Chondrocyte (in vitro differentiated cells): Measurements from ENCODE around the gene ERI3. TPM values are rescaled to one million over a fixed set of nuclear protein-coding genes. Genes with fewer than 3 reads are reported as not detected.
A peak's percentile ranks its signal among the peaks of the same experiment; 100 is the strongest.

Experiments
- DNase-seq: peaks from one replicate; pipeline ENCODE4 v3.0.0; 2021; ENCODE audit warnings: mixed read lengths, low spot score
- H3K27ac Mint-ChIP-seq: one replicate; pipeline ENCODE4 v1.8.0; 2021; ENCODE audit warnings: mild to moderate bottlenecking, moderate library complexity, mixed read lengths; ENCODE audit not compliant: unreplicated experiment
- H3K27me3 Mint-ChIP-seq: 2 replicates; pipeline ENCODE4 v1.8.0; 2021; ENCODE audit warnings: low read depth, mixed read lengths
- H3K36me3 Mint-ChIP-seq: 2 replicates; pipeline ENCODE4 v1.8.0; 2021; ENCODE audit warnings: low read depth, mixed read lengths
- H3K4me1 Mint-ChIP-seq: 2 replicates; pipeline ENCODE4 v1.8.0; 2021; ENCODE audit warnings: low read depth, mild to moderate bottlenecking, mixed read lengths
- H3K4me3 Mint-ChIP-seq: one replicate; pipeline ENCODE4 v1.8.0; 2021; ENCODE audit warnings: mild to moderate bottlenecking, moderate library complexity, mixed read lengths; ENCODE audit not compliant: unreplicated experiment
- H3K9me3 Mint-ChIP-seq: 2 replicates; pipeline ENCODE4 v1.8.0; 2021; ENCODE audit warnings: low read depth, mixed read lengths
- CTCF ChIP-seq: fragments of 200-600 bp; sonication (generic); IDR thresholded peaks from 2 replicates; pipeline ENCODE4 v1.5.0; 2021; ENCODE audit warnings: antibody characterized with exemption, mild to moderate bottlenecking, moderate library complexity
- total RNA-seq: library from RNA; stranded (reverse); gene quantifications from 3 replicates; pipeline ENCODE4 v1.2.1, GENCODE V29; 2021

ERI3 gene
- total RNA-seq, 1 donor from 2014 or later, result 46.0 TPM

GRCh38 chr1:44368471-44369151 lies 13.6 kb upstream of the ERI3 start:
- no peak overlapping the region for H3K27ac Mint-ChIP-seq
- no peak for TF ChIP-seq CTCF
- H3K4me3 Mint-ChIP-seq, result no peak overlapping the region
- no peak for DNase-seq
- peaks cover 10% of the 10 kb centered on the region for H3K27me3 Mint-ChIP-seq
- H3K4me1 Mint-ChIP-seq, result no peaks in the 10 kb centered on the region
- no peaks in the 10 kb centered on the region for H3K36me3 Mint-ChIP-seq
- no peaks in the 10 kb centered on the region for H3K9me3 Mint-ChIP-seq

GRCh38 chr1:44367944-44368343 lies 12.9 kb upstream of the ERI3 start:
- Mint-ChIP-seq H3K36me3 (no peaks in the 10 kb centered on the region), H3K9me3 (no peaks in the 10 kb centered on the region), H3K27ac (no peak overlapping the region), H3K4me1 (no peaks in the 10 kb centered on the region), H3K4me3 (no peak overlapping the region), H3K27me3 (peaks cover 11% of the 10 kb centered on the region)
- TF ChIP-seq CTCF, result no peak
- no peak for DNase-seq

- no peaks in the 10 kb centered on the region for H3K4me1 Mint-ChIP-seq
- H3K4me3 Mint-ChIP-seq, result no peak overlapping the region
Measured at GRCh38 chr1:44366371-44366975, 11.4 kb upstream of the ERI3 start.

GRCh38 chr1:44361478-44361877 lies 6.4 kb upstream of the ERI3 start:
- no peaks in the 10 kb centered on the region for H3K4me1 Mint-ChIP-seq
- no peaks in the 10 kb centered on the region for H3K9me3 Mint-ChIP-seq
- DNase-seq, result no peak
- H3K27me3 Mint-ChIP-seq, result peaks cover 2% of the 10 kb centered on the region
- H3K36me3 Mint-ChIP-seq, result no peaks in the 10 kb centered on the region
- no peak overlapping the region for H3K4me3 Mint-ChIP-seq
- H3K27ac Mint-ChIP-seq, result no peak overlapping the region
- peak; percentile 49 for TF ChIP-seq CTCF

More at GRCh38 chr1:44366371-44366975, 11.4 kb upstream of the ERI3 start:
- H3K36me3 Mint-ChIP-seq, result no peaks in the 10 kb centered on the region
- no peak for DNase-seq
- no peak overlapping the region for H3K27ac Mint-ChIP-seq
- no peaks in the 10 kb centered on the region for H3K9me3 Mint-ChIP-seq
- TF ChIP-seq CTCF, result no peak
- peaks cover 11% of the 10 kb centered on the region for H3K27me3 Mint-ChIP-seq

DNA sequence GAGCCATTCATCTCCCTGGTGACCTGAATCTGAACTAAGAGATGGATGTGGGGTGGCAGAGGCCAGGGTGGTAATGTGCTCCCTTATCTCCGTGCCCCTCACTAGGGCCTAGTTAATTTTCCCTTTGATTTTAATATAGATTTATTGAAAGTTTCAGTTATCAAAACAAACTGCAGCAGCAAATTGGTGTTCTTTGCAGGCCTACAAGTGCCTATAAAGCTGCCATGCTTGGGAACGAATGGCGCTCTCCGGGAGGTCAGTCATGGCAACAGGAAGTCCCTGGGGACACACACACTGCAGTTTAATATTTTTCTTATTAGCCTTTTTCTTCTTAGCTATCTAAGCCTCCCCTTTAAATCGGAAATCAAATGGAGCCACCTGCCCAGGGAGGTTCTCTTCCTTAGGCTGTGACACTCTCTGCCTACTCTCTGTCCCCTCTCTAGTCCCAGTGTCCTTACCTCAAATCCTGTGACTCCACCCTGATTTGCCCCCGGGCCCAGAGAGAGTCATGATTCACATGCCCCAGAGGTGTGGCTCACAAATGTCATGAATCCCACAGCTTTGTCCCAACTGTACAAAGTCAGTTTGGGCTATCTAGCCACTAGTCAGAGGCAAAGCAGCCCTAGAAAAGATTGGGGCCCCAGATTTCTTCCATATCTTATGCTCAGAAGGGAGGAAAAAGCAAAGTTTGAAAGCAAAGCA lies 4.3 kb upstream of the ERI3 start:
- TF ChIP-seq CTCF, result no peak
- no peaks in the 10 kb centered on the region for H3K9me3 Mint-ChIP-seq
- H3K4me3 Mint-ChIP-seq, result no peak overlapping the region
- H3K4me1 Mint-ChIP-seq, result peaks cover 8% of the 10 kb centered on the region
- DNase-seq, result no peak
- no peaks in the 10 kb centered on the region for H3K36me3 Mint-ChIP-seq
- H3K27ac Mint-ChIP-seq, result no peak overlapping the region
- peaks cover 2% of the 10 kb centered on the region for H3K27me3 Mint-ChIP-seq
